Caco-2 (cell line): ENCODE results near the gene ANKRD40. TPM values are rescaled to one million over a fixed set of nuclear protein-coding genes. Genes with fewer than 3 reads are reported as not detected.
A peak's percentile ranks its signal among the peaks of the same experiment; 100 is the strongest.

Experiments used
- BruUV-seq: library from RNA; stranded (reverse); fragments of 400-500 nt; replicated peaks from 2 replicates; lab custom pipeline; 2021; lab: Mats Ljungman, UMichigan
- CTCF ChIA-PET: fragments of 300-600 bp; sonication (Branson Sonifier 250); formaldehyde crosslinking; loops from one replicate; lab custom pipeline; 2022; ENCODE audit warnings: antibody characterized with exemption; lab: Charles Lee
- POLR2A ChIA-PET: fragments of 300-600 bp; sonication (Branson Sonifier 250); formaldehyde crosslinking; loops from one replicate; lab custom pipeline; 2022; ENCODE audit warnings: antibody characterized with exemption; lab: Charles Lee
- DNase-seq, 2 experiments: peaks; one replicate each; pipeline versions ENCODE4 v3.0.0 to v3.0.0-alpha.2; 2020 to 2022
- H3K27me3 ChIP-seq: replicated peaks from 2 replicates; pipeline ENCODE4 v1.6.0; 2011; ENCODE audit warnings: low read length; ENCODE audit not compliant: control insufficient read depth, insufficient read depth
- H3K36me3 ChIP-seq: 2 replicates; pipeline ENCODE4 v1.5.1; 2011; ENCODE audit warnings: low read length; ENCODE audit not compliant: control insufficient read depth, insufficient read depth
- H3K4me1 ChIP-seq: fragments of 250-450 bp; sonication (Bioruptor Pico); 2 replicates; pipeline ENCODE4 v1.5.1; 2020; ENCODE audit warnings: mild to moderate bottlenecking
- H3K4me3 ChIP-seq: 2 replicates; pipeline ENCODE4 v1.5.1; 2011; ENCODE audit warnings: low read depth, mild to moderate bottlenecking, control low read depth, low read length
- H3K9me3 ChIP-seq: fragments of 250-450 bp; sonication (Bioruptor Pico); 2 replicates; pipeline ENCODE4 v1.5.1; 2020; ENCODE audit warnings: mild to moderate bottlenecking, moderate library complexity
- H3K27ac Mint-ChIP-seq: one replicate; pipeline ENCODE4 v1.8.0; 2022; ENCODE audit warnings: mixed read lengths; ENCODE audit not compliant: unreplicated experiment
- H3K27me3 Mint-ChIP-seq: one replicate; pipeline ENCODE4 v1.8.0; 2022; ENCODE audit warnings: mixed read lengths; ENCODE audit not compliant: insufficient read depth, unreplicated experiment
- H3K36me3 Mint-ChIP-seq: one replicate; pipeline ENCODE4 v1.8.0; 2022; ENCODE audit warnings: mild to moderate bottlenecking, mixed read lengths; ENCODE audit not compliant: insufficient read depth, unreplicated experiment
- H3K4me1 Mint-ChIP-seq: one replicate; pipeline ENCODE4 v1.8.0; 2022; ENCODE audit warnings: low read depth, mixed read lengths; ENCODE audit not compliant: unreplicated experiment
- H3K4me3 Mint-ChIP-seq: one replicate; pipeline ENCODE4 v1.8.0; 2022; ENCODE audit warnings: mild to moderate bottlenecking, moderate library complexity, mixed read lengths; ENCODE audit not compliant: unreplicated experiment
- H3K9me3 Mint-ChIP-seq: one replicate; pipeline ENCODE4 v1.8.0; 2022; ENCODE audit warnings: mixed read lengths; ENCODE audit not compliant: unreplicated experiment
- CTCF ChIP-seq, 2 experiments: fragments of 200-600 bp in 1 of 2; IDR thresholded peaks; 1 replicate in 1 of 2; 2 replicates in 1 of 2; pipeline versions ENCODE4 v1.5.1 to v1.8.0; 2011 to 2022; ENCODE audit warnings: antibody characterized with exemption in 1 of 2, control low read depth in 1 of 2, inconsistent platforms in 1 of 2, low read depth in 1 of 2, low read length in 1 of 2, mild to moderate bottlenecking in 1 of 2, moderate library complexity in 1 of 2; ENCODE audit not compliant: insufficient read depth in 1 of 2, severe bottlenecking in 1 of 2, unreplicated experiment in 1 of 2
- intact Hi-C: fragments of 100-400 bp; cut with micrococcal nuclease; formaldehyde crosslinking; loops from one replicate; pipeline ENCODE4 v1.10.0; 2022; ENCODE audit not compliant: unreplicated experiment
- total RNA-seq: library from RNA; stranded (reverse); gene quantifications from 2 replicates; pipeline ENCODE4 v1.2.3, GENCODE V29; 2022

The ANKRD40 gene
- total RNA-seq, 1 experiment from 2014 or later: 113 TPM

GRCh38 chr17:50676065-50676975, 31.4 kb downstream of the ANKRD40 start:
- intact Hi-C loops: no loop called here
- no peak overlapping the region for H3K27ac Mint-ChIP-seq
- ChIA-PET CTCF (interaction anchor here (0.7 kb wide), 2 partner anchors 48 to 56 kb away, joined by 3 read pairs; no protein-coding TSS in a partner anchor), POLR2A (interaction anchor here (0.6 to 1.1 kb wide), 2 partner anchors 8 to 12 kb away, joined by 3 to 4 read pairs; no protein-coding TSS in a partner anchor)
- peaks cover 4% of the 10 kb centered on the region for H3K36me3 Mint-ChIP-seq
- Histone ChIP-seq H3K9me3 (no peaks in the 10 kb centered on the region), H3K36me3 (peaks cover 2% of the 10 kb centered on the region), H3K4me1 (peaks cover 35% of the 10 kb centered on the region), H3K27me3 (no peaks in the 10 kb centered on the region), H3K4me3 (no peak overlapping the region)
- H3K9me3 Mint-ChIP-seq: no peaks in the 10 kb centered on the region
- no peak for TF ChIP-seq CTCF (IDR thresholded peaks at IDR 0.05; ENCODE audit: insufficient read depth in 1 of 2, low read depth in 1 of 2, low read length in 1 of 2, severe bottlenecking in 1 of 2, unreplicated experiment in 1 of 2)
- no peak overlapping the region for H3K4me3 Mint-ChIP-seq
- H3K4me1 Mint-ChIP-seq: peaks cover 27% of the 10 kb centered on the region
- BruUV-seq: no TSS peak
- DNase-seq: peak in 1 of 2 experiments; percentile 34
- no peaks in the 10 kb centered on the region for H3K27me3 Mint-ChIP-seq

- DNase-seq: no peak
- ChIA-PET CTCF (interaction anchor here (0.7 kb wide), 1 partner anchor 48 kb away, joined by 3 read pairs; no protein-coding TSS in a partner anchor), POLR2A (interaction anchor here (1.1 kb wide), 1 partner anchor 9 kb away, joined by 3 read pairs; no protein-coding TSS in a partner anchor)
- TF ChIP-seq CTCF (IDR thresholded peaks at IDR 0.05; ENCODE audit: insufficient read depth in 1 of 2, low read depth in 1 of 2, low read length in 1 of 2, severe bottlenecking in 1 of 2, unreplicated experiment in 1 of 2): no peak
- intact Hi-C loops: no loop called here
- Mint-ChIP-seq H3K4me3 (no peak overlapping the region), H3K9me3 (no peaks in the 10 kb centered on the region), H3K4me1 (peaks cover 28% of the 10 kb centered on the region), H3K27ac (no peak overlapping the region), H3K27me3 (no peaks in the 10 kb centered on the region), H3K36me3 (peaks cover 3% of the 10 kb centered on the region)
- Histone ChIP-seq H3K9me3 (no peaks in the 10 kb centered on the region), H3K36me3 (peaks cover 2% of the 10 kb centered on the region), H3K27me3 (no peaks in the 10 kb centered on the region), H3K4me3 (no peak overlapping the region), H3K4me1 (peaks cover 35% of the 10 kb centered on the region)
- BruUV-seq: no TSS peak
Observed at GRCh38 chr17:50675627-50676026, 32.1 kb downstream of the ANKRD40 start.

- Mint-ChIP-seq H3K27ac (no peak overlapping the region), H3K9me3 (no peaks in the 10 kb centered on the region), H3K4me3 (no peak overlapping the region), H3K36me3 (peaks cover 6% of the 10 kb centered on the region), H3K27me3 (no peaks in the 10 kb centered on the region), H3K4me1 (peaks cover 28% of the 10 kb centered on the region)
- no peaks in the 10 kb centered on the region for H3K27me3 ChIP-seq
- no peaks in the 10 kb centered on the region for H3K9me3 ChIP-seq
- CTCF ChIA-PET: no interaction called here
- H3K4me1 ChIP-seq: peaks cover 37% of the 10 kb centered on the region
- no peak for DNase-seq
- no peak for TF ChIP-seq CTCF (IDR thresholded peaks at IDR 0.05; ENCODE audit: insufficient read depth in 1 of 2, low read depth in 1 of 2, low read length in 1 of 2, severe bottlenecking in 1 of 2, unreplicated experiment in 1 of 2)
- no TSS peak for BruUV-seq
- POLR2A ChIA-PET: interaction anchor here (1.1 kb wide), 1 partner anchor 9 kb away, joined by 3 read pairs; no protein-coding TSS in a partner anchor
- no peak overlapping the region for H3K4me3 ChIP-seq
- peaks cover 2% of the 10 kb centered on the region for H3K36me3 ChIP-seq
- intact Hi-C loops: no loop called here
Observed at GRCh38 chr17:50675190-50675589, 32.5 kb downstream of the ANKRD40 start.
